Stimulated activated CD8-positive, alpha-beta memory T cell treated with anti-CD3 and anti-CD28 coated beads, Interleukin-4, amount 100 ng/mL, for 48 hours (primary cell): ENCODE measurements around the gene STAT1.

Experiments
- DNase-seq: peaks from one replicate; pipeline ENCODE4 v3.0.0-alpha.2; 2020

The STAT1 gene

DNA sequence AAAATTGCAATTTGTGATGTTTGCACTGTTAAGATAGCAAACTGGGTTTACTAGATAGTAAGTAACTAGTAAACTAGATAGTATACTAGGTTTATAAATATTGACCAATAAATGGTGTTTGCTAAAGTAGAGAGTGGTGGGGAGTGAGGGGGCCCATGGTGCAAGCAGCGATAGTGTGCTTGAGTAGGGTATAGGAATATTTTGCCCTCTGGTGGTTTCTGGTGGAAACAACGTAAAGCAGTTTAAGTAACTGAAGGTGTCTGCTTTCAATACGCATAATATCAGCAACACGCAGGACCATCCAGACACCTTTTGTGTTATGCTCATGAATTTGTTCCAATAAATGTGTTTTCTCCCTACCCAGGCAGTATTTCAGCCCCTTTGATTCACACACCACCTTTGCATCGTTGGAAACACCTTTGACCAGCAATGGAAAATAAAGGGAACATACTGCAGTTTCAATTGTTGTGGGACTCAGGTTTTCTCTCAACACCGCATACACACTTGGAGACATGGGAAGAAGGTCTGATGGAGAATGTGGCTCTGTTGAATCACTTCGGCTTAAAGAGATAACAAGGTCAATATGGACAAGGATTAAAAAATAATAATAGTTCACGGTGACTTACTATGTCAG, 16.7 kb upstream of the STAT1 start:
- no peak for DNase-seq

DNA sequence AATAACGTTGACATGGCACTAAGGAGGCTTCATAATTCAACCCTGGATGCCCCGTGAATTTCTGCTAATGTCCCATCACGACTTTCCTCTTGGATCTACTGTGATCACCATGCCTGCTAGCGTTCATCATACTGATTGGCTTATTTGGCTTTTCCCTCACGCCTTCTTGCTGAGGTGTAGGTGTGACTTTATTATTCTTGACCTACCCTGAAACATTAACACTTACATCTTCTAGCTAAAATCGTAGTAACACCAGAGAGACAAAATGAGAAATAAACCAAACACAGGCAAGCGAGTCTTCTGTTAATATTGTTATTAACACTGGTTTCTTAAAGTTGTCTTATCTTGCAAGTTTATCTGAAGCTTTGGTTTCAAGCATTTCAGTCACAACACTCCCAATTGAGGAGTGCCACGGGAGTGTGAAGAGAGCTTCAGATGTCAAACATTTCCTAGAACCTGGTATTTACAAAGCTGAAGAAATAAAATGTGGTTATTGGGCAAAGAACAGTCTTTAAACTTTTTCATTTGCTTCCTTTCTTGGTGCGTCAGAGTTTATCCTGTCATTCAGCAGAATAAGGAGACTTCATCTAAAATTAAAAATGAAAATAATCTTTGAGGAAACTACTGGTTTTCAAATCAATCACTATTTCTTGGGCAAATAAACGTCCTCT, 15.4 kb upstream of the STAT1 start:
- DNase-seq, result no peak

DNA sequence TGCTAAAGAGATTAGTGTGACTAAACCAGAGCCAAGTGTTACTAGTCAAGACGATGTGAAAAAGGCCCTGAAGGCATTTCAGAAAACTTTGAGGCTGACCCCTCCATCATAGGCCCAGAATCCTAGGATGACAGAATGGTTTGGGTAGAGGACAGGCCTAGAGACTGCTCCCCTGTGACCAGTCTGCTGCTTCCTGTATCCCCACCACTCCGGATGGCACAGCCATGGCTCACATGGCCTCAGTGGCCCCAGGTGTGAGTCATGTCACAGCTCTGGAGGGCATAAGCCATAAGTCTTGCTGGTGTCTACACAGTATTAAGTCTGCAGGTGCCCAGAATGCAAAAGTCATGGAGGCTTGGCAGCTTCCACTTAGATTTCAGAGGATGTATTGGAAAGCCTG, 12.4 kb upstream of the STAT1 start:
- no peak for DNase-seq

DNA sequence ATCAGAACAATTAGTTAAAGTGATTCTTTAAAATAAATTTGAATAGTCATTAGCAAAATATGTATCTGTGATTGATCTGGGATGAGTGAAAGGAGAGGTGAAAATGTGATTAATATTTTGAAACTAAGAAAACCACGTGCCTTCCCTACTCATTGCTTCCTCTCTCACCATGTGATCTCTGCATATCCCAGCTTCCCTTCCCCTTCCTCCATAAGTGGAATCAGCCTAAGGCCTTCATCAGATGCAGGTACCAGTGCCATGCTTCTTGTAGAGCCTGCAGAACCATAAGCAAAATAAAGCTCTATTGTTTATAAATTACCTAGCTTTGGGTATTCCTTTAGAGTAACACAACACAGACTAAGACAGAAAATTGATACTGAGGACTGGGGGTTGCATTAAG, 11.2 kb upstream of the STAT1 start:
- DNase-seq, result no peak

DNA sequence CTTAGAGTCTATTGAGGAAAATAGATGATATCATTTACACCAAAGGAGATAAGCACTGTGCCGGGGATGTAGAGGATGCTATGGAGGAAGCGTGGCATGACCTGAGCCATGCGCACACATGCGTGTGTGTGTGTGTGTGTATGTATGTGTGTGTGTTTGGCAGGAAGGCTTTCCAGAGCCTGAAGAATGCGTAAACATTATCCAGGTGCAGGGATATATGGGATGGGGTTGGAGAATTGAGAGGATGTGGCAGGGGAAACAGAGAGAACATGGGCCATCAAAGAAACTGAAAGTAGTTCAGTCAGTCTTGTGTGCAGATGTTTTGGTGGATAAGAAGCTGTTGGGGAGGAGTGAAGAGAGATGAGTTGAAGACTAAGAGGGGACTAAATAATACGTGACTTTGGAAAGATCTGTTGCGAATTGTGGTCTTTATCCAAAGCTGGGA, 9.3 kb upstream of the STAT1 start:
- DNase-seq, result no peak

DNA sequence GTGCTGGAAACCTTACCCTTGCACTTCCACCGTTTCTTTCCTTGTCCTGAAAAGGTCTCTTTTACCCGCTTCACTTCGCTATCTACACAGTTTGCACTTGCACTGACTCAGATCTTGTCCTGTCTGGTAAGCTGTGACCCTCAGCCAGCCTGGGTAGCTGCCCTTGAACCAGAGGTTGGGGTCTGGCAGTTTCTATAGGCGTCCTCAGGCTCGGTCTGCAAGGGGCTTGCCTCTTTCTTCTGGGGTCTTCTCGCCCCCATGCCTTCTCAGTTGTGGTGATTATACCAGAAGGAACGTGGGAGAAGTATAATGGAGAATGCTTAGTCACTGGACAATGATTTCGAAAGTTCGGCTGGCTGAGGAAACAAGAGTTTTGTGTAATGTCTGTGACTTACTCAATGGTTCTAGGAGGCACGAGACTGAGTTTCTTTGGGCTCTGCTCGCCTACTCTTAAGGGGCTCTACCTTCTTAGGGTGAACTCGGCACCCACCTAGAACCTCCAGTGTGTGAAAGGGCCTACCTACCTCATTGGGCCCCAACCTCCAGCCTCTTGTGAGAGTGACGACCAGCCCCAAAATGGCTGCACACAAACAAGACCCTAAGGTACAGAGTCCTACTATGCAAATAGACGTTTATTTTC, 6.9 kb upstream of the STAT1 start:
- DNase-seq, result peak; percentile 70

DNA sequence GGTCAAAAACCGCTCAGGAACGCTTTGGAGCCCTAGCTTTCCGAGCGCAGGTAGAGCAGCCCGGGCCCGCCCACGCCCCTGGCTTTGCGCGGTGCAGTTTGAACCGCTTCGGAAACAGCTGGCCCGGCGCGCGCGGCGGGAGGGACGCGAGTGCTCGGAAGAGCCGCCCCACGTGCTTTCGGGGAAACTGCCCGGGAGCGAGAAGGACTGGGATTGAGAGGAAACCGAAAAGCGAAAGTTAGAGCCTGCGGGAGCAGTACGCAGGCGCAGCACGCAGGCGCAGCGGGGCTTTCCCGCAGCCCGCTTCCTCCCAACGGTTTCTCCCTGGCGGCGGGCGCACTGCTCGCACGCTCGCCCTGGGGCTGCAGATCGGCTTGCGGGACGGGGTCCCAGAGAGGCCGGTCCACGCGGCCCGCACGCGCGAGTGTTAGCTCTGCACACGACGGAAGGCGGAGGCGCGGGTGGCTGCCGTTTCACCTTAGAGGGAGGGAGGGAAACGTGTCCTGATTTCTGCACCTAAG, 6.3 kb upstream of the STAT1 start:
- DNase-seq, result peak; percentile 95

DNA sequence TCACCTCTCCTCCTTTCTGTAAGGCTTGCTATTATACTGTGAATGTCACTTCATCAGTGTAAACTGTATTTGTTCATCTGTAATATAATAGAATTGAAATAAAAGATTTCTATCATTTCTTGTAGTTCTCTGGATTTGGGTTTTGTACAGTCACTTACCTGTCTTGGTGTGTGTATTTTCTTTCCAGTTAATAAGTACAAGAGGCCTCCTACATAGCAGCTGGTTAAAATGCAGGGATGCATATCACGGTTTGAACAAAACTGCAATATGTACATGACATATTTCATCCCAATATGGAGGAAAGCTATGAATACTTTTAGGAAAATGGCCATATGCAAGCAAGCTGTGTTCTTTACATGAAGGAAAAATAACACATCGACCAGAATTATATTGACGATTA, 5.4 kb upstream of the STAT1 start:
- no peak for DNase-seq

DNA sequence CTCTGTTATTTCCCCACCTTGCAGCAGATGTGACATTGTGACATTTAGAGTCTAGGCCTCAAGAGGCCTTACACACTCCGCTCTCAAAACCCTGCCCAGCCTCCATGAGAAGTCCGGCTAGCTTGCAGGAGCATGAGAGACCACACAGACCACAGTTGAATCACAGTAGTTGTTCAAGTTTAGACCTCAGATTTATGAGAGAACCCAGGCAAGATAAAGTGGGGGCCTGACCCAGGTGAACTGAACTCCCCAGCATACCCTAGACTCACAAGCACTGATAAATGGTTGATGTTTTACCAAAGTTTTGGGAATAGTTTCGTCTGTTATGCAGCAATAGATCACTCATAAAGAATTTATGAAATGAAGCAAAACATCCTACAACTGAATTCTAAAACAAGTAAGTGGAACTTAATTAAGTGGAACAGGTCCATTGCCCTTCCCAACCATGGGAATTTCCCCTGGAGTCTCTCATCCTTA, 4.7 kb upstream of the STAT1 start:
- peak; percentile 46 for DNase-seq

DNA sequence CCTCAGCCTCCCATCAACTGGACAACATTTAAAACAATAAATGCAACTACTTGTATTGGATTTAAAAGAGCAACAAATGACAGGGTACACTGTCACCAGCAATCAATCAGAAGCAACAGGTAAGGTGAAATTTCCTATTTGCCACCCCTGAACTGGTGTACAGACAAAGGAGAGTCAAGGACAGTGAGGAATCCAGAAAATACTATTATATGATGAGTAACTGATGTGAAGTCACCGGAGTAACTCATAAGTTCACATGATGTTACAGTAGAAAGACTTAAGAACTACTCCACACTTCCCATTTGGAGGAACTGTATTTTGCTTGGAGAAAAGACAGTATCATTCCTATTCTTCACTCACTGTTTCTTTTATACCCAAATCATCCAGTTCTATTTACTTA, 4.1 kb upstream of the STAT1 start:
- DNase-seq, result no peak

DNA sequence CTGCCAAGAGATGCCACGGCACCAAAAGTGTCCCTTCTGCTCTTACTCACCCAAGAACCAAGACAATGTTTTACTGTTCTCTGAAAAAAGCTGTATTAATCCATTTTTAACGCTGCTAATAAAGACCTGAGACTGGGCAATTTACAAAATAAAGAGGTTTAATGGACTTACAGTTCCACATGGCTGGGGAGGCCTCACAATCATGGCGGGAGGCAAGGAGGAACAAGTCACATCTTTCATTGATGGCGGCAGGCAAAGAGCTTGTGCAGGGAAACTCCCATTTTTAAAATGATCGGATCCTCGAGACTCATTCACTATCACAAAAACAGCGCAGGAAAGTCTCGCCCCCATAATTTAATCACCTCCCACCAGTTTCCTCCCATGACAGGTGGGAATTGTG, 1.9 kb upstream of the STAT1 start:
- no peak for DNase-seq

DNA sequence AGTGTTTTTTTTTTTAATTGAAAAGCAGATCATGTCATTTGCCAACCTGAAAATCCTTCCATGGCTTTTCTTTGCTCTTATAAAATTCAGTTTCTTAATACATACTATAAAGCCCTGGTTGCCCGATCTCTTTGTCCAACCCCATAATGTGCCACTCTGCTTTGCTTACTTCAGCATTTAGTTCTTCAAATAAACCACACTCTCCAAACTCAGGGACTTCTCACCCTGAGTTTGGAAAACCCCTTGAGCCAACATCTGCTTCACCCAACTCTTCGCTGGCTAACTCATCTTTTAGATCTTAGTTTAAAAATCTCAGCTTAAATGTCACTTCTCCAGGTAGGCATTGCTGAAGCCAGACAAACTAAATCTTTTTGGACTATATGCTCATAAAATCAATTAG, 1.3 kb upstream of the STAT1 start:
- DNase-seq, result no peak

DNA sequence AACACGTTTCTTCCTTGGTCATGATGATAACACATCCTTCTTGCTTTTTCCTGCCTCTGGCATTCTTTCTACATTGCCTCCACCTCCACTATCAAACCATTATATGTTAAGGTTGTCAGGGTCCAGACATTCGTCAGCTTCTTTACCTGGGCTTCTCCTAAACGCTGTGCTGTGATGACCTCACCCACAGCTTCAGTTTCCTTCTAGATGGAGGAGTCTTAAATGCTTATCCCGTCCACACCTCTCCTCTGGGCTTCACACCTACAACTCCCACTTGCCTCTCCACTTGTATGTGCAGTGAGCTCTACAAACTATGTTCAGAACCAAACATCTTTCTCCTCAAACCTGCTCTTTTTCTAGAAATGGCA, 666 bp upstream of the STAT1 start:
- no peak for DNase-seq

DNA sequence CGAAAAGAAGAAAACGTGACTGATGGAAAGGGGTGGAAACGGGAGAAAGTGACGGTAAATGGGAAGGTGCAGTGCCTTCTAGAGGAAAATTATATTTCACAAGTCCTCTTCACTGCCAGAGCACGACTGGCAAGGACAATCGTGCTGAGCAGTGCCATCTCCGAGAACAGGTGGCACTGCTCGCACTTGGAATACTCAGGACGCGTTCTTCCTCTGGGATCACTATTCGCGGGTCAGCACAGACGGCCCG, 364 bp downstream of the STAT1 start:
- DNase-seq, result no peak

DNA sequence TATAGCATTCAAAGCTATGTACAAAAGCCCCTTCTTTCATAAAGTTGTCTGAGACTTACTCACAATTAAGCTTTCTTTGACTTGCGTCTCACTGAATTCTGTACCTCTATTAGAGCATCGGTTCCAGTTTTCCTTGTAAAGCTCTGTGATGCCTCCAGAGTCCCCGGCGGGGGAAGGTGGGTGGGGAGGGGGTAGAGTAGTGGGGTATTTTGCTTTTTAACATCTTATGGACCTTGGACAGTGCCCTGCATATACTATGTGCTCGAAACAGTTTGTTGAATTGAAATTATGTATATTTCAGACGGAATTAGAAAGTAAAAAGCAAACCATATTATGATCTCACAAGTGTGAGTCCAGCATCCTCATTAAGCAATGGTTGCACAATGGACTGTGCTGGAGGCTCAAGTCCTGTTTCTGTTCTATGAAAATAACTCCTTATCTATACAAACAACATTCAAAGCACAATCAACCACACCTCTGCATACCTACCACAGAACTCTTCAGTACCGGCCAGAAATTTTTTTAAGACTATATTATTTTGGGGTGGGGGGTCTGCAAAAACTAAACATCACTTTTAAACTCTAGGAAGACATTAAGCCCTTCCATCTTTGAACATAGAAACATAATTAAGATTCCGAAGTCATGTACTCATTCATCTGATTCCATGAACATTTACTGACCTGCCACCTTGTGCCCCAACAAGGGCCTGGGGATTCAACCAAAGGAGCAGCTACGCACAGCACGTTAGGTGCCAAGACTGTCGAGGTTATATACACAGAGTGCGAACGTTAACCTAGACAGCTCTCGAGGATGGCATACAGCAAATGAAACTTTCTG, 908 bp downstream of the STAT1 start:
- no peak for DNase-seq

DNA sequence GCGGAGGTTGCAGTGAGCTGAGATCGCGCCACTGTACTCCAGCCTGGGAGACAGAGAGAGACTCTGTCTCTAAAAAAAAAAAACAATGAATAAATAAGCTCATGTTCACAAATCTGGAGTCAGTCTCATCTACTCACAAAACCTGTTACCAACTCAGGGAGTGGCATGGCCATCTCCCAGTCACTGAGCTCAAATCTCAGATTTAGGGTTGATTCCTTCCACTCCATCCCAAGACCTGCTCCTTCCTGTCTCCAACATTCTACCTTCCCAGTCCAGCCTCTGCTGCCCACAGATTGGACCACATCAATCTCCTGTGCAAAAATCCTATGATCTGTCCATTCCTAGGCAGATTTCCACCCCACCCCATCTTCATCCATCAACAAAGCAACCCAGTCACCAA, 1.6 kb downstream of the STAT1 start:
- no peak for DNase-seq

DNA sequence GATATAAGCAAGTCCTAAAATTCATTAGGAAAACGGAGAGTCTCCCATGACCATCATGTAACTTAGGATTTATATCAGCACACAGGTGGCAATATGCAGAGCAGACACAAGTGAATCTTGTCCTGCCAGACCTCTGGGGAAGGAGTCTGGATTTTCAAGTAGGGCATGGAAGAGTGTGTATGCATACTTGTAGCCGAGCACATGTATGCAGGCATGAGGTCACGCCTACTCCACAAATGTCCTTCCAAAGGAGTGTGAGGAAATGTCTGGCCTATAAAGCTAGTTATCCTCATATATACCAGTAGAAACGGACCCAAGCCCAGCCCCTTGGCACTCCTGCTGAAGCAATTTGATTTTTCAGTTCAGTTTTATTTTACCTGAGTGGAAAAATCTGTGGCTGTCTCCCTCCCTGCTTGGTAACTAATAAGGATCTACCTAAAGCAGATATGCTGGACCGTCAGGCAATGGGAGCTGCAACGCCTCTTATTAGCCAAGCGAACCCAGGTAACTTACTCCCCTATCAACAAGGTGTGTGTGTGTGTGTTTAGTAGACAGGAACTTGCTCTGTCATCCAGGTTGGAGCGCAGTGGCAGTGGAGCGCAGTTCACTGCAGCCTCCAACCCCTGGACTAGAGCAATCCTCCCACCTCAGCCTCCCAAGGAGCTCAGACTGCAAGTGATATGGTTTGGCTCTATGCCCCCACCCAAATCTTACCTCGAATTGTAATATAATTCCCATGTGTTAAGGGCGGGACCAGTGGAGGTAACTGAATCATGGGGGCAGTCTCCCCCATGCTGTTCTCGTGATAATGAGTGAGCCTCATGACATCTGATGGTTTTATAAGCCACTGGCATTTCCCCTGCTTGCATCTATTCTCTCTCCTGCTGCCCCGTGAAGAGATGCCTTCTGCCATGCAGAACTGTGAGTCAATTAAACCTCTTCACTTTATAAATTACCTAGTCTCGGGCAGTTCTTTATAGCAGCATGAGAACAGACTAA, 2.8 kb downstream of the STAT1 start:
- DNase-seq, result no peak

DNA sequence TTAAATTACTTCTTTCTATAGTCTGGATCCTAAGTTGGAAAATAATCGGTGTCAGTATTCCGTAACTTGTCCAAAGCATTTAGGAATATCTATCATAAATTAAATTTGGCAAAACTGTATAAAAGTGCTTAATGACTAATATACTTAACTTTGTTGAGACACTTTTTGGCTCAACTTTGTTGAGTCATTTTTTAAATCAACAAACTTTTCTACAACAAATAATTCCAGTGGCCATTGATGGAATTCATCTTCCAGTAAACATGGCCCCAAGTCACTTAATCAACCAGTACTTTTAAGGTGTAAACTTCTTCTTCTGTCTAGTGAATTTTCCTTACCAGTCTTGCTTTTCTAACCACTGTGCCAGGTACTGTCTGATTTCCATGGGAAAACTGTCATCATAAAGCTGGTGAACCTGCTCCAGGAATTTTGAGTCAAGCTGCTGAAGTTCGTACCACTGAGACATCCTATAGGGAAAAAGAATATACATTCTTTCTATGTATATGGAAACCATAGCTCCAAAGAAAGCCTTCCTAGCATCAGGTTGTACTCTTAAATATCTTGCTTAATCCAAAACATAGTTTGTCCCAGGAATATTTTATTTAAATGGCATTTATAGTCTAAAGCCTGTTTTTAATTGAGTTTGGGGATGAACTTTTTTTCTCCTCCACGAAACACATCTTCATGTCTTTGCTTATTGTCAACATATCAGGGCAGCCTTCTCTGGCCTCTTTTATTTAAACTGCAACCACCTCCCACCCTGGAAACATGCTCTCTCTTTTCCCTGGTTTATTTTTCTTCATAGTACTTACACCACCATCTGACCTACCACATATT, 4.2 kb downstream of the STAT1 start:
- DNase-seq, result no peak

DNA sequence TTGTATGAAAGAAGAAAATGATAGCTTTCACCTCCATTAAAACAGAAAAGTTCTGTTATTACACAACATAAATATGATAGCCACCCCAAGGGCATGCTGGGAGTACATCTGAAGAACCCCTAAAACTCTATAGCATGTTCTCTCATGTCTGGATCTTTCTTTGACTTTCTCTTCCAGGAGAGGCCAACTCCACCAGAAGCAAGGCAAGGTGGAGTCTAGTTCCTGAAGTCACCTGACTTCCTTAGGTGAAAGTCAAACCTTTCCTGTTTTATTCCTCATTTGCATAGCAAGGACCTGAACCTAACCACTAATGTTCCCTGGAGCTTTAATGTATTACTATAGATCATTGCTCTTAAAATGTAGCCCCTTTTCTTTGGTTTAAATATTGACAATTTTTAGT, 5.7 kb downstream of the STAT1 start:
- DNase-seq, result no peak

DNA sequence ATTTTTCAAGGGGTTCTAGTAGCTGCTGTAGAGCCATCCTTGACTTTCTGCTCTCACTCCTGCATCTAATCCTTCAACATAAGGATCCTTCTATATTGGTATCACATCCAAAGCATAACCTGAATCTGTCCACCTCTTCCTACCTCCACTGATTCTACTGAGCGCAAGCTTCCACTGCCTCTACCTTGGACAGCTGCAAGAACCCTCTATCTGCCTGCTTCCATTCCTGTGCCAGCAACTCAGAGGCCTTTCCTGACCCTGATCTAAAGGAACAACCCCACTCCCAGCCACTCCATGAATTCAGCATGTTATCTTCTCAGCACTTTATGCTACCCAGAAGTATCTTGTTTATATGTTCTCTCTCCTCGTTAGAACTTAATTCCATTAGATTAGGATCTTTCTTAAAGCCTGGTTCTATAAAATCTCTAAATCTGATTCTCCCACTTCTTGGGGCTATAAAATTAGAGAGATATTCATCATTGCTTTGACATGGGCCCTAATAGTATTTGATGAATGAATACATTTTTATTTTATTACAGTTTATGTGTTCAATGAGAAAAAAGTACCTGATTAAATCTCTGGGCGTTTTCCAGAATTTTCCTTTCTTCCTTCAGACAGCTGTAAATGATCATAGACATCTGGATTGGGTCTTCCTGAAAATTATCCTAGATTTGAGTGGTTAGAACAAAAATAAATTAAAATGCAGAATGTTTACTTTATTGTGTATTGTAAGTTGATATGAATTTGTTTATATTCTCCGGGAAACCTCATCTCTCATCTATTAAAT, 6.8 kb downstream of the STAT1 start:
- no peak for DNase-seq

DNA sequence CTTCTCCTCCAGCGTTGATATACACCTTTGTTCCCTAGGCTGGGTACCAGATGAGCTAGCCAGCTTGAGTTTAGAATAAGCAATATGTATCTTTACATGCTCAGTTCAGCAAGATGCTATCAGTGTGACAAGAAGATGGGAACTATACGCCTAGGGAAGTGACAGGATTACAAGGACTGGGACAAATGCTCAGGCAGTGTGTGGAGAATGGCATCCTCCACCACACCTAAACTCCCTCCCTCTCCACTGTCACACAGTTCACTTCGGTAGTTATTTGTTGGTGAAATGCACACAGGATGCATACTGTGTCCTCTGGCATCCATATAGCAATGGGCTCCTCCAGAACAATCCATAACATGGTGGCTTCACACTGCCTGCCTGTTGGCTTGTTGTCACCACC, 7.7 kb downstream of the STAT1 start:
- DNase-seq, result no peak
